HG03175 (cell line): ENCODE results near the gene LAMA4.

Experiments
- ATAC-seq: cut with Tn5 transposase; IDR thresholded peaks from one replicate; pipeline ENCODE4 v1.9.1; 2021; ENCODE audit warnings: mild to moderate bottlenecking, moderate library complexity; ENCODE audit not compliant: unreplicated experiment

LAMA4 gene

GRCh38 chr6:112194511-112194910 is 59.9 kb downstream of the LAMA4 start:
- ATAC-seq: no peak

GRCh38 chr6:112193535-112194051 is 60.8 kb downstream of the LAMA4 start:
- no peak for ATAC-seq

GRCh38 chr6:112193117-112193516 is 61.2 kb downstream of the LAMA4 start:
- no peak for ATAC-seq

- no peak for ATAC-seq
Measured at GRCh38 chr6:112191509-112192020, 62.8 kb downstream of the LAMA4 start.

GRCh38 chr6:112190164-112190563 is 64.2 kb downstream of the LAMA4 start:
- ATAC-seq: no peak

- ATAC-seq: no peak
Measured at GRCh38 chr6:112189494-112189893, 64.9 kb downstream of the LAMA4 start.

GRCh38 chr6:112188906-112189305 is 65.5 kb downstream of the LAMA4 start:
- no peak for ATAC-seq

- no peak for ATAC-seq
Measured at GRCh38 chr6:112187736-112188135, 66.6 kb downstream of the LAMA4 start.

GRCh38 chr6:112184951-112185350 is 69.4 kb downstream of the LAMA4 start:
- no peak for ATAC-seq

- no peak for ATAC-seq
Measured at GRCh38 chr6:112183271-112183671, 71.1 kb downstream of the LAMA4 start.

- ATAC-seq: no peak
Measured at GRCh38 chr6:112181130-112181529, 73.2 kb downstream of the LAMA4 start.

GRCh38 chr6:112180095-112180820 is 74.1 kb downstream of the LAMA4 start:
- ATAC-seq: peak; percentile 77

GRCh38 chr6:112179631-112180030 is 74.7 kb downstream of the LAMA4 start:
- ATAC-seq: no peak

GRCh38 chr6:112178846-112179245 is 75.5 kb downstream of the LAMA4 start:
- no peak for ATAC-seq

GRCh38 chr6:112177092-112177491 is 77.3 kb downstream of the LAMA4 start:
- ATAC-seq: no peak

GRCh38 chr6:112176175-112176574 is 78.2 kb downstream of the LAMA4 start:
- no peak for ATAC-seq

GRCh38 chr6:112173221-112173804 is 81.1 kb downstream of the LAMA4 start:
- ATAC-seq: no peak

- ATAC-seq: no peak
Measured at GRCh38 chr6:112172540-112172939, 81.8 kb downstream of the LAMA4 start.

GRCh38 chr6:112169541-112169940 is 84.8 kb downstream of the LAMA4 start:
- ATAC-seq: no peak

GRCh38 chr6:112163295-112164257 is 90.8 kb downstream of the LAMA4 start:
- peak; percentile 99 for ATAC-seq

GRCh38 chr6:112160745-112161144 is 93.6 kb downstream of the LAMA4 start:
- ATAC-seq: no peak
